Measurements from ENCODE around the gene PDXP.

The PDXP gene

DNA sequence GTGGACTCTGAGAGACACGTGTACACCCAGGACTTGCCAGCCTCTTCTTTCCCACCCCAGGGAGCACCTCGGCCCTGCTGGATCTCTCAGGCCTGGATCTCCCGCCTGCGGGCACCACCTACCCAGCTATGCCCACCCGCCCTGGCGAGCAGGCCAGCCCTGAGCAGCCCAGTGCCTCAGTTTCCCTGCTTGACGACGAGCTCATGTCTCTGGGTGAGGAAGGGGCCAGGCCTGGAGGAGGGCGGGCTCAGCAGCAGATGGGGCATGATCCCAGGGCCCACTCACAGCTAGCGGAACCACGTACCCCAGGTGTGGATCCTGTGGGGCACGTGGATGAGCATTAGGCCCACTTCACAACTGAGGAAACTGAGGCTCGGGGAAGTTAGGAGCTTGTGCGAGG lies 32.8 kb upstream of the PDXP start:
- TF ChIP-seq ZNF565 (CRISPR knock-in tag; conservative IDR thresholded peaks at IDR 0.05; ENCODE audit: low read depth) (no peak), ARNTL (CRISPR knock-in tag; IDR thresholded peaks at IDR 0.05; ENCODE audit: borderline replicate concordance, low read depth) (no peak), BACH2 (CRISPR knock-in tag; IDR thresholded peaks at IDR 0.05; ENCODE audit: borderline replicate concordance) (no peak), TSHZ2 (CRISPR knock-in tag; IDR thresholded peaks at IDR 0.05) (no peak), SNAI2 (CRISPR knock-in tag; IDR thresholded peaks at IDR 0.05) (no peak), ZNF70 (CRISPR knock-in tag; IDR thresholded peaks at IDR 0.05) (no peak), ZC3H10 (CRISPR knock-in tag; IDR thresholded peaks at IDR 0.05) (no peak), TCF4 (CRISPR knock-in tag; IDR thresholded peaks at IDR 0.05; ENCODE audit: borderline replicate concordance) (no peak), CSDC2 (CRISPR knock-in tag; IDR thresholded peaks at IDR 0.05) (no peak), ZNF8 (CRISPR knock-in tag; IDR thresholded peaks at IDR 0.05) (no peak), RARB (CRISPR knock-in tag; IDR thresholded peaks at IDR 0.05) (no peak), OSR1 (CRISPR knock-in tag; IDR thresholded peaks at IDR 0.05) (no peak), ISL1 (CRISPR knock-in tag; IDR thresholded peaks at IDR 0.05) (no peak)
- TF ChIP-seq, protein P1, sequence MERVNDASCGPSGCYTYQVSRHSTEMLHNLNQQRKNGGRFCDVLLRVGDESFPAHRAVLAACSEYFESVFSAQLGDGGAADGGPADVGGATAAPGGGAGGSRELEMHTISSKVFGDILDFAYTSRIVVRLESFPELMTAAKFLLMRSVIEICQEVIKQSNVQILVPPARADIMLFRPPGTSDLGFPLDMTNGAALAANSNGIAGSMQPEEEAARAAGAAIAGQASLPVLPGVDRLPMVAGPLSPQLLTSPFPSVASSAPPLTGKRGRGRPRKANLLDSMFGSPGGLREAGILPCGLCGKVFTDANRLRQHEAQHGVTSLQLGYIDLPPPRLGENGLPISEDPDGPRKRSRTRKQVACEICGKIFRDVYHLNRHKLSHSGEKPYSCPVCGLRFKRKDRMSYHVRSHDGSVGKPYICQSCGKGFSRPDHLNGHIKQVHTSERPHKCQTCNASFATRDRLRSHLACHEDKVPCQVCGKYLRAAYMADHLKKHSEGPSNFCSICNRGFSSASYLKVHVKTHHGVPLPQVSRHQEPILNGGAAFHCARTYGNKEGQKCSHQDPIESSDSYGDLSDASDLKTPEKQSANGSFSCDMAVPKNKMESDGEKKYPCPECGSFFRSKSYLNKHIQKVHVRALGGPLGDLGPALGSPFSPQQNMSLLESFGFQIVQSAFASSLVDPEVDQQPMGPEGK (CRISPR knock-in tag; IDR thresholded peaks at IDR 0.05; ENCODE audit: borderline replicate concordance) = no peak
- TF ChIP-seq, protein P2, sequence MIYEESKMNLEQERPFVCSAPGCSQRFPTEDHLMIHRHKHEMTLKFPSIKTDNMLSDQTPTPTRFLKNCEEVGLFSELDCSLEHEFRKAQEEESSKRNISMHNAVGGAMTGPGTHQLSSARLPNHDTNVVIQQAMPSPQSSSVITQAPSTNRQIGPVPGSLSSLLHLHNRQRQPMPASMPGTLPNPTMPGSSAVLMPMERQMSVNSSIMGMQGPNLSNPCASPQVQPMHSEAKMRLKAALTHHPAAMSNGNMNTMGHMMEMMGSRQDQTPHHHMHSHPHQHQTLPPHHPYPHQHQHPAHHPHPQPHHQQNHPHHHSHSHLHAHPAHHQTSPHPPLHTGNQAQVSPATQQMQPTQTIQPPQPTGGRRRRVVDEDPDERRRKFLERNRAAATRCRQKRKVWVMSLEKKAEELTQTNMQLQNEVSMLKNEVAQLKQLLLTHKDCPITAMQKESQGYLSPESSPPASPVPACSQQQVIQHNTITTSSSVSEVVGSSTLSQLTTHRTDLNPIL (CRISPR knock-in tag; IDR thresholded peaks at IDR 0.05; ENCODE audit: low read depth) = no peak
- no peak for ATAC-seq

DNA sequence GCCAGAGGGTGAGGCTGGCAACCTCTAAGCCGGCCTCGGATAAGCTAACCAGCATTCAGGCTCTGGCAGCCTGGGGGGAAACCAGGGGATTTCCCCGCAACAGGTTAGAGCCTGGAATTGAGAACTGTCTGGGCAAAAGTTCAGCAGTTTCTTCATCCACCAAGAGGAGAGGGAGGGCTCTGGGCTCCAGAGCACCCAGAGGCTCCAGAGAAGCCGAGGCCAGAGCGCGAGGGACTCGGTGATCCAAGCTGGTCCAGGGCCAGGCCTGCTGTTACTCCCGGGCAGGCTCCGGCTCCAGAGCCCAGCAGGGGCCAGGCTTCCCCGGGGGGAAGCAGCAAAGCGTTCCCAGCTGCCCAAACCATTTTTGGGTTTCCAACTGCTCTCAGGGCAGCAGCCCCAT lies 32.4 kb upstream of the PDXP start:
- TF ChIP-seq TOX (CRISPR knock-in tag; IDR thresholded peaks at IDR 0.05; ENCODE audit: borderline replicate concordance) = no peak
- TF ChIP-seq OSR1 (CRISPR knock-in tag; IDR thresholded peaks at IDR 0.05) = no peak
- TF ChIP-seq ZNF70 (CRISPR knock-in tag; IDR thresholded peaks at IDR 0.05) = no peak
- TF ChIP-seq, protein P3, sequence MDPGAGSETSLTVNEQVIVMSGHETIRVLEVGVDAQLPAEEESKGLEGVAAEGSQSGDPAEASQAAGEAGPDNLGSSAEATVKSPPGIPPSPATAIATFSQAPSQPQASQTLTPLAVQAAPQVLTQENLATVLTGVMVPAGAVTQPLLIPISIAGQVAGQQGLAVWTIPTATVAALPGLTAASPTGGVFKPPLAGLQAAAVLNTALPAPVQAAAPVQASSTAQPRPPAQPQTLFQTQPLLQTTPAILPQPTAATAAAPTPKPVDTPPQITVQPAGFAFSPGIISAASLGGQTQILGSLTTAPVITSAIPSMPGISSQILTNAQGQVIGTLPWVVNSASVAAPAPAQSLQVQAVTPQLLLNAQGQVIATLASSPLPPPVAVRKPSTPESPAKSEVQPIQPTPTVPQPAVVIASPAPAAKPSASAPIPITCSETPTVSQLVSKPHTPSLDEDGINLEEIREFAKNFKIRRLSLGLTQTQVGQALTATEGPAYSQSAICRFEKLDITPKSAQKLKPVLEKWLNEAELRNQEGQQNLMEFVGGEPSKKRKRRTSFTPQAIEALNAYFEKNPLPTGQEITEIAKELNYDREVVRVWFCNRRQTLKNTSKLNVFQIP (CRISPR knock-in tag; IDR thresholded peaks at IDR 0.05; ENCODE audit: borderline replicate concordance, low read depth) = no peak
- no peak for TF ChIP-seq ZNF8 (CRISPR knock-in tag; IDR thresholded peaks at IDR 0.05)
- no peak for TF ChIP-seq ZFP3 (CRISPR knock-in tag; IDR thresholded peaks at IDR 0.05)
- TF ChIP-seq TCF4 (CRISPR knock-in tag; IDR thresholded peaks at IDR 0.05; ENCODE audit: borderline replicate concordance) = no peak
- TF ChIP-seq ARNTL (CRISPR knock-in tag; IDR thresholded peaks at IDR 0.05; ENCODE audit: borderline replicate concordance, low read depth) = no peak
- TF ChIP-seq PPARA (CRISPR knock-in tag; IDR thresholded peaks at IDR 0.05; ENCODE audit: borderline replicate concordance) = no peak
- TF ChIP-seq SNAI2 (CRISPR knock-in tag; IDR thresholded peaks at IDR 0.05) = no peak
- no peak for TF ChIP-seq ZFP30 (CRISPR knock-in tag; IDR thresholded peaks at IDR 0.05)
- TF ChIP-seq RARB (CRISPR knock-in tag; IDR thresholded peaks at IDR 0.05) = no peak
- no peak for TF ChIP-seq ISL1 (CRISPR knock-in tag; IDR thresholded peaks at IDR 0.05)
- TF ChIP-seq TSHZ2 (CRISPR knock-in tag; IDR thresholded peaks at IDR 0.05) = no peak
- no peak for ATAC-seq
